Eye (tissue), 1 donor: Measurements from ENCODE around the gene DNAJC21.
"Not testable (repeated sequence)": the region's sequence is repeated elsewhere in the genome, so short reads cannot be mapped to it uniquely, and the experiment has no call there.

ENCODE experiments used
- DNase-seq: peaks from one replicate; pipeline ENCODE4 v3.0.0-alpha.2; 2015

DNAJC21 gene

GRCh38 chr5:34929134-34929719 is at the start of gene DNAJC21:
Gene DNAJC21, plus strand, starts transcription at chr5:34929559. Its CDS starts 261 bp downstream, at chr5:34929820.
- peak; percentile 99 for DNase-seq

- DNase-seq = no peak
Measured at GRCh38 chr5:34881246-34881645, 48.1 kb upstream of the DNAJC21 start.

- DNase-seq = no peak
Measured at GRCh38 chr5:34886392-34887119, 42.8 kb upstream of the DNAJC21 start.

- DNase-seq = no peak
Measured at GRCh38 chr5:34889394-34889793, 40.0 kb upstream of the DNAJC21 start.

GRCh38 chr5:34891981-34892380 is 37.4 kb upstream of the DNAJC21 start:
- DNase-seq = peak; percentile 70

- DNase-seq = no peak
Measured at GRCh38 chr5:34892414-34892813, 36.9 kb upstream of the DNAJC21 start.

GRCh38 chr5:34894716-34895115 is 34.6 kb upstream of the DNAJC21 start:
- no peak for DNase-seq

GRCh38 chr5:34895641-34896419 is 33.5 kb upstream of the DNAJC21 start:
- DNase-seq = no peak

GRCh38 chr5:34897646-34898045 is 31.7 kb upstream of the DNAJC21 start:
- DNase-seq = no peak

- DNase-seq = peak; percentile 92
Measured at GRCh38 chr5:34898258-34898895, 31.0 kb upstream of the DNAJC21 start.

GRCh38 chr5:34899066-34899465 is 30.3 kb upstream of the DNAJC21 start:
- DNase-seq = no peak

- DNase-seq = peak; percentile 51
Measured at GRCh38 chr5:34900652-34901051, 28.7 kb upstream of the DNAJC21 start.

- no peak for DNase-seq
Measured at GRCh38 chr5:34903260-34903659, 26.1 kb upstream of the DNAJC21 start.

GRCh38 chr5:34905564-34905963 is 23.8 kb upstream of the DNAJC21 start:
- no peak for DNase-seq

- no peak for DNase-seq
Measured at GRCh38 chr5:34913072-34913471, 16.3 kb upstream of the DNAJC21 start.

GRCh38 chr5:34914671-34915138 is 14.7 kb upstream of the DNAJC21 start:
- no peak for DNase-seq

GRCh38 chr5:34915139-34915855 is 14.1 kb upstream of the DNAJC21 start, which contains the start of the genes BRIX1 and RAD1:
Gene BRIX1, plus strand, starts transcription at chr5:34915711. Its CDS starts 28 bp downstream, at chr5:34915739.
Gene RAD1, minus strand, starts transcription at chr5:34915504. Its CDS starts 612 bp downstream, at chr5:34914892.
- peak; percentile 98 for DNase-seq

GRCh38 chr5:34915856-34916192 is 13.5 kb upstream of the DNAJC21 start:
- DNase-seq = no peak

- DNase-seq = no peak
Measured at GRCh38 chr5:34916518-34916917, 12.8 kb upstream of the DNAJC21 start.

- DNase-seq = no peak
Measured at GRCh38 chr5:34918025-34918424, 11.3 kb upstream of the DNAJC21 start.

GRCh38 chr5:34919077-34919476 is 10.3 kb upstream of the DNAJC21 start:
- DNase-seq = no peak

GRCh38 chr5:34923256-34923655 is 6.1 kb upstream of the DNAJC21 start:
- DNase-seq = not testable (repeated sequence)
